NCI-H1092 treated with DMSO at 0.1 percent for 48 hours (cell line): ENCODE results near the gene SCAMP2.
A peak's percentile ranks its signal among the peaks of the same experiment; 100 is the strongest.
"Not testable (repeated sequence)": the region's sequence is repeated elsewhere in the genome, so short reads cannot be mapped to it uniquely, and the experiment has no call there.

Experiments used
- DNase-seq: peaks from one replicate; lab custom pipeline; 2025; lab: John Stamatoyannopoulos, UW

Gene SCAMP2

GRCh38 chr15:74889883-74890664 lies 16.9 kb upstream of the SCAMP2 start, which contains the start of gene MPI:
MPI (plus strand) TSS chr15:74890042; CDS start chr15:74890074, 32 bp downstream.
- peak; percentile 45 for DNase-seq

GRCh38 chr15:74889390-74889882 lies 16.3 kb upstream of the SCAMP2 start:
- no peak for DNase-seq

- DNase-seq = no peak
Observed at GRCh38 chr15:74888716-74889115, 15.6 kb upstream of the SCAMP2 start.

GRCh38 chr15:74887537-74888193 lies 14.5 kb upstream of the SCAMP2 start:
- DNase-seq = not testable (repeated sequence)

- DNase-seq = no peak
Observed at GRCh38 chr15:74885461-74885860, 12.3 kb upstream of the SCAMP2 start.

- DNase-seq = no peak
Observed at GRCh38 chr15:74884428-74885223, 11.5 kb upstream of the SCAMP2 start.

GRCh38 chr15:74882528-74882927 lies 9.4 kb upstream of the SCAMP2 start:
- no peak for DNase-seq

GRCh38 chr15:74878273-74878672 lies 5.1 kb upstream of the SCAMP2 start:
- DNase-seq = no peak

GRCh38 chr15:74873756-74874424 lies 725 bp upstream of the SCAMP2 start:
- no peak for DNase-seq

GRCh38 chr15:74872702-74873035 lies 496 bp downstream of the SCAMP2 start:
- no peak for DNase-seq

GRCh38 chr15:74870436-74871215 lies 2.5 kb downstream of the SCAMP2 start:
- no peak for DNase-seq

- DNase-seq = no peak
Observed at GRCh38 chr15:74869726-74870407, 3.3 kb downstream of the SCAMP2 start.

GRCh38 chr15:74869372-74869725 lies 3.8 kb downstream of the SCAMP2 start:
- no peak for DNase-seq

- no peak for DNase-seq
Observed at GRCh38 chr15:74868059-74868458, 5.1 kb downstream of the SCAMP2 start.

- no peak for DNase-seq
Observed at GRCh38 chr15:74867466-74868038, 5.6 kb downstream of the SCAMP2 start.

- no peak for DNase-seq
Observed at GRCh38 chr15:74866090-74866489, 7.1 kb downstream of the SCAMP2 start.

- no peak for DNase-seq
Observed at GRCh38 chr15:74865316-74865715, 7.8 kb downstream of the SCAMP2 start.

GRCh38 chr15:74864296-74864695 lies 8.9 kb downstream of the SCAMP2 start:
- no peak for DNase-seq

- DNase-seq = no peak
Observed at GRCh38 chr15:74863239-74864056, 9.7 kb downstream of the SCAMP2 start.

GRCh38 chr15:74858369-74858740 lies 14.8 kb downstream of the SCAMP2 start:
- no peak for DNase-seq
